Measurements from ENCODE around the gene AKAP1. TPM values are rescaled to one million over a fixed set of nuclear protein-coding genes. Genes with fewer than 3 reads are reported as not detected.

The AKAP1 gene
- total and polyA plus RNA-seq, 2 of the 8 experiments (the other 6 are each of a cell fraction or from before 2014, with no cell fraction given): 120 to 156 TPM

DNA sequence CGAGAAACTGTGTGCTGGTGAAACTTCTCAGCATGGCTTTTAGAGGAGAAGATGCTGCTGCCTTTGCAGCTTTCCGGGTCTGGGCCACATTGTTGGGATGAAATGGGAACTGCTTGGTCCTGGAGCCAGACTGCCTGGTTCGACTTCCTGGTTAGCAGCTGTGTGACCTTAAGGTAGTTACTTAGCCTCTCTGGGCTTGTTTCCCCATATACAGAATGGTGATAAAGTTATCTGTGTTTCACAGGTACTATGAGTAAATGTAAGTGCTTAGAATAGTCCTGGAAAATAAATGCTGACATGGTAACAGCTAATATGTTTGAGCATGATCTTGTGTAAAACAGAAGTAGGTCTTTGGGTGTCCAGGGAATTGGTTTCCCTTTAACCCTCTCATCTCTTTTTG is 26.3 kb downstream of the AKAP1 start:
- Histone ChIP-seq H3K23ac (ENCODE audit: insufficient read length) (no peak overlapping the region), H3K27ac (ENCODE audit: low read depth, low read length) (no peak overlapping the region), H3K27me3 (replicated peaks in 1 of 4; ENCODE audit: control insufficient read depth in 3 of 4, extremely low read depth in 1 of 4, insufficient read depth in 3 of 4, low read length in 3 of 4) (no peaks in the 10 kb centered on the region), H3K9me3 (ENCODE audit: insufficient read depth in 2 of 2, low read depth in 1 of 2, low read length in 1 of 2) (no peaks in the 10 kb centered on the region), H3K9ac (replicated peaks in 1 of 4; ENCODE audit: extremely low read depth in 1 of 4, low read depth in 3 of 4, low read length in 3 of 4) (no peak overlapping the region), H3K79me2 (ENCODE audit: control insufficient read depth in 1 of 2, insufficient read depth in 2 of 2, low read length in 2 of 2) (peaks cover 0 to 41% of the 10 kb centered on the region in 2 experiments; a peak in 2 of 4 replicates), H2BK5ac (ENCODE audit: low read depth, low read length) (no peak overlapping the region), H2BK12ac (ENCODE audit: low read depth, low read length) (no peak overlapping the region), H2BK15ac (ENCODE audit: low read length) (no peak overlapping the region), H3K23me2 (ENCODE audit: low read depth, low read length) (no peaks in the 10 kb centered on the region), H4K20me1 (replicated peaks in 1 of 2; ENCODE audit: control insufficient read depth in 1 of 2, insufficient read depth in 2 of 2, low read length in 2 of 2) (peaks cover 6 to 17% of the 10 kb centered on the region in 2 experiments), H3K4me1 (replicated peaks in 1 of 4; ENCODE audit: control insufficient read depth in 3 of 4, insufficient read depth in 4 of 4, low read length in 3 of 4) (peaks cover 4 to 29% (median 17%) of the 10 kb centered on the region in 4 experiments; a peak in 6 of 7 replicates), H2BK20ac (ENCODE audit: low read length) (no peak overlapping the region), H4K91ac (replicated peaks; ENCODE audit: insufficient read length, low read length) (no peak overlapping the region), H3K56ac (replicated peaks; ENCODE audit: insufficient read length, low read depth, low read length) (no peak overlapping the region), H2AK5ac (ENCODE audit: low read depth, low read length) (no peak overlapping the region), H2BK120ac (replicated peaks; ENCODE audit: low read depth, low read length) (no peak overlapping the region), H3K4me2 (ENCODE audit: insufficient read depth in 1 of 2, low read depth in 2 of 2, low read length in 2 of 2) (no peak overlapping the region), H3K36me3 (ENCODE audit: control insufficient read depth in 2 of 4, insufficient read depth in 4 of 4, low read length in 3 of 4) (peaks cover 22 to 52% (median 24%) of the 10 kb centered on the region in 4 experiments), H3K79me1 (ENCODE audit: low read depth, low read length) (peaks cover 15% of the 10 kb centered on the region), H3K4ac (replicated peaks; ENCODE audit: insufficient read length, low read depth, low read length) (no peak overlapping the region), H3K4me3 (ENCODE audit: extremely low read depth in 1 of 4, insufficient read depth in 2 of 4, low read depth in 3 of 4, low read length in 4 of 4) (no peak overlapping the region), H2AFZ (ENCODE audit: low read length) (no peak overlapping the region), H4K5ac (ENCODE audit: insufficient read length, low read depth, low read length) (no peak overlapping the region), H4K8ac (ENCODE audit: extremely low read depth, insufficient read depth, low read length) (peak overlapping the region; percentile 58; the same call in 1 of the 2 replicates), H3K14ac (ENCODE audit: insufficient read length) (no peak overlapping the region), H3K18ac (ENCODE audit: extremely low read depth, low read length) (no peak overlapping the region)
- ChIA-PET CTCF (ENCODE audit: partially characterized antibody) (interaction anchor here (0.8 to 7.1 kb wide), 14 partner anchors 10 to 749 kb away, joined by 3 to 58 read pairs (median 4); partner anchors contain the start of gene SCPEP1), POLR2A (ENCODE audit: partially characterized antibody) (no interaction called here)
- TF ChIP-seq POLR2A (IDR thresholded peaks at IDR 0.05; ENCODE audit: control extremely low read depth in 1 of 2, low read depth in 2 of 2, low read length in 2 of 2): no peak
- TF ChIP-seq POU5F1 (IDR thresholded peaks at IDR 0.05; ENCODE audit: low read depth, low read length): no peak
- no peak for TF ChIP-seq BCL11A (IDR thresholded peaks at IDR 0.05; ENCODE audit: low read depth in 2 of 2, low read length in 2 of 2)
- TF ChIP-seq KDM1A (IDR thresholded peaks at IDR 0.05; ENCODE audit: borderline replicate concordance, low read length): peak; percentile 68; the same call in 1 of the 2 replicates
- no peak for FAIRE-seq
- WGBS, 2 experiments (ENCODE audit: extremely low coverage in 1 of 2, insufficient coverage in 1 of 2, insufficient read length in 1 of 2, insufficient replicate concordance in 2 of 2, low coverage in 1 of 2, low lambda C conversion rate in 2 of 2, missing lambda C conversion rate in 1 of 2): 85% methylated on average over 3 of the region's 3 CpGs; no CpG with 5 or more reads in 1 of the 2 experiments
- DNase-seq (ENCODE audit: low read depth in 1 of 2, low spot score in 2 of 2): no peak

All from H1 (cell line).